ENCODE measurements around the gene LTBP3. TPM values are rescaled to one million over a fixed set of nuclear protein-coding genes. Genes with fewer than 3 reads are reported as not detected.

The LTBP3 gene
- total and polyA plus RNA-seq, 2 of the 13 experiments (the other 11 are each of a cell fraction or from before 2014, with no cell fraction given): 12.2 to 68.1 TPM

GRCh38 chr11:65549096-65549495 is 9.1 kb downstream of the LTBP3 start (continued):
- no peak for TF ChIP-seq NFAT5 (CRISPR knock-in tag; IDR thresholded peaks at IDR 0.05)
- TF ChIP-seq ZBTB38 (CRISPR knock-in tag; IDR thresholded peaks at IDR 0.05): no peak
- no peak for TF ChIP-seq SRF (IDR thresholded peaks at IDR 0.05; ENCODE audit: low read depth, low read length)
- no peak for TF ChIP-seq ZNF773 (CRISPR knock-in tag; IDR thresholded peaks at IDR 0.05; ENCODE audit: borderline replicate concordance)
- TF ChIP-seq NFYB (CRISPR knock-in tag; IDR thresholded peaks at IDR 0.05): no peak
- no peak for TF ChIP-seq CSRNP2 (CRISPR knock-in tag; conservative IDR thresholded peaks at IDR 0.05; ENCODE audit: low read depth)
- no peak for TF ChIP-seq GLI4 (CRISPR knock-in tag; IDR thresholded peaks at IDR 0.05; ENCODE audit: borderline replicate concordance)
- TF ChIP-seq ZBTB20 (CRISPR knock-in tag; IDR thresholded peaks at IDR 0.05; ENCODE audit: borderline replicate concordance, low read depth): no peak
